Head of caudate nucleus (tissue), 42 donors: Measurements from ENCODE around the gene GOT1.

Experiments used
- DNase-seq, 42 donors: peaks; one replicate each; pipeline versions ENCODE4 v3.0.0 to v3.0.0-alpha.2; 2020 to 2021; ENCODE audit warnings: mixed read lengths in 7 of 42
- intact Hi-C: fragments of 100-400 bp; cut with DNase I; formaldehyde crosslinking; loops from one replicate; pipeline ENCODE4 v1.15.0; 2022

Gene GOT1

GRCh38 chr10:99410876-99411275, 19.5 kb downstream of the GOT1 start:
- intact Hi-C loops: no loop called here
- no peak for DNase-seq

- intact Hi-C loops: no loop called here
- no peak for DNase-seq
Observed at GRCh38 chr10:99410146-99410545, 20.3 kb downstream of the GOT1 start.

- intact Hi-C loops: no loop called here
- no peak for DNase-seq
Observed at GRCh38 chr10:99406149-99406548, 24.3 kb downstream of the GOT1 start.

GRCh38 chr10:99403674-99404073, 26.8 kb downstream of the GOT1 start:
- intact Hi-C loops: no loop called here
- DNase-seq: no peak

- DNase-seq: no peak
- intact Hi-C loops: no loop called here
Observed at GRCh38 chr10:99399664-99400063, 30.8 kb downstream of the GOT1 start.

- DNase-seq: no peak
- intact Hi-C loops: no loop called here
Observed at GRCh38 chr10:99396471-99396870, 34.0 kb downstream of the GOT1 start.

GRCh38 chr10:99395750-99396445, 34.5 kb downstream of the GOT1 start:
- intact Hi-C loops: no loop called here
- DNase-seq: peak in 6 of 42 donors; percentile 9 to 54 (median 39)

GRCh38 chr10:99394761-99395386, 35.5 kb downstream of the GOT1 start:
- intact Hi-C loops: no loop called here

GRCh38 chr10:99394256-99394655, 36.2 kb downstream of the GOT1 start:
- no peak for DNase-seq
- intact Hi-C loops: no loop called here

More at GRCh38 chr10:99394761-99395386, 35.5 kb downstream of the GOT1 start:
- no peak for DNase-seq

- DNase-seq: no peak
- intact Hi-C loops: loop anchor here (2.0 kb wide), 1 partner anchor 219 kb away; no protein-coding TSS in a partner anchor
Observed at GRCh38 chr10:99393683-99394082, 36.7 kb downstream of the GOT1 start.

GRCh38 chr10:99393036-99393435, 37.4 kb downstream of the GOT1 start:
- DNase-seq: no peak
- intact Hi-C loops: loop anchor here (2.0 kb wide), 1 partner anchor 220 kb away; no protein-coding TSS in a partner anchor

GRCh38 chr10:99391346-99391745, 39.1 kb downstream of the GOT1 start:
- peak in 18 of 42 donors; percentile 20 to 68 (median 54) for DNase-seq
- intact Hi-C loops: no loop called here

GRCh38 chr10:99389729-99390480, 40.5 kb downstream of the GOT1 start:
- DNase-seq: peak in 31 of 42 donors; percentile 22 to 85 (median 55)
- intact Hi-C loops: no loop called here

- intact Hi-C loops: no loop called here
- no peak for DNase-seq
Observed at GRCh38 chr10:99387541-99387940, 42.9 kb downstream of the GOT1 start.

- no peak for DNase-seq
- intact Hi-C loops: no loop called here
Observed at GRCh38 chr10:99387071-99387470, 43.4 kb downstream of the GOT1 start.

- no peak for DNase-seq
- intact Hi-C loops: no loop called here
Observed at GRCh38 chr10:99382176-99382575, 48.2 kb downstream of the GOT1 start.

GRCh38 chr10:99375426-99375825, 55.0 kb downstream of the GOT1 start:
- intact Hi-C loops: no loop called here
- no peak for DNase-seq

- intact Hi-C loops: no loop called here
- DNase-seq: peak in 1 of 42 donors; percentile 34
Observed at GRCh38 chr10:99374972-99375371, 55.5 kb downstream of the GOT1 start.

GRCh38 chr10:99374526-99374925, 55.9 kb downstream of the GOT1 start:
- DNase-seq: peak in 1 of 42 donors; percentile 21
- intact Hi-C loops: no loop called here
